ENCODE measurements around the gene MBNL2.

The MBNL2 gene

DNA sequence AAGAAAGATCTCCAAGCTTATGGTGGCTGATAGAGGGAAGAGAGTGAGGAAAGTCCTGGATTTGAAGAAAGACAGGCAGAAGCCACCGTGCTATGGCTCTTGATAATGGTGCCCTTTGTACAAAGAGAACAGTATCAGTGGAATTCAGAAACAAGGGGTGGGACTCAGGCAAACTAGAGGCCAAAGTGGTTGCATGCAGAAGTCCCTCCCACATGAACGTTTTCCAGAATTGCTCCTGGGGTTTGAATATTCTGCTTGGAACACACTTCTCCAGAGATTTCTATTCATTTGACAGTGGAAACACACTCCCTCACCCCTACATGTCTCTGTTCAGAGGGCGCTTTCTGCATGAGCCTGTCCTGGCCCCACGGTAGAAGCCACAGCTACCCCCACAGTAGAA is 10.1 kb upstream of the MBNL2 start:
- no peak for DNase-seq

DNA sequence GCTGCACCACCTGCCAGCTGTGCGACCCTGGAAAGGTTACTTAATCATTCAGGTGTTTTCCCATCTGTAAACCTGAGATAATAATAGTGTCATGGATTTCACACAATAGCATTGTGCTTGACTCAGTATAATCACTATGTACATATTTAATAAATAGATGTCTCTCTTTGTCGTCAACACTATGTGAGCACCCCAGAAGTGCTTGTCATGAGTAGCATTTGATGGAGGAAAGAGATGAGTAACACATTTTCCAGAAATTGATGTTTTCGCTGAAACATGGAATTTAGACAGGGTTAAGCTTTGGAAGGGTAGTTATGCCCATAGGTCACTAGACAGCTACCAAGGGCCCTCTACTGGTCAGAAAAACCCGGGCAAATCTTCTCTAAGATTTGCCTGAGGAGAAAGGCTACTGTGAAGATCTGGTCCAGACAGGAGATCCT is 9.5 kb upstream of the MBNL2 start:
- no peak for DNase-seq

DNA sequence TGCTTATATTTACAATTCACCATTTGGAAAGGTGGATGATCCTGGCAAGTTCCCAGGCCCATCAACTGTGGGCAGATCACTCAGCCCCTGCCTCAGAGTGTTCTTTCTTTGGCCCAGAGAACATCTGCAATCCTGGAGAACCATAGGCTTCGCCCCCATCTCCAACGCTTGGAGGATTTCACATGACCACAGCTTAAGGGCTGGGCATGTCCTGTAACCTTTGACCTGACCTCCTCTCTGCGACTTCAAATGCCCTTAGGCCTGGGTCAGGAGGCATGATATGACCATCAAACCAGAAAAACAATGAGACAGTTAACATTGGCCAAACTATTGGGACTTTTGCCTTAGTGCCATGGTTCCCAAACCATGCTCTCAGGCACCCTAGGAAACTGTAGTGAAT is 7.2 kb upstream of the MBNL2 start:
- DNase-seq, result no peak

DNA sequence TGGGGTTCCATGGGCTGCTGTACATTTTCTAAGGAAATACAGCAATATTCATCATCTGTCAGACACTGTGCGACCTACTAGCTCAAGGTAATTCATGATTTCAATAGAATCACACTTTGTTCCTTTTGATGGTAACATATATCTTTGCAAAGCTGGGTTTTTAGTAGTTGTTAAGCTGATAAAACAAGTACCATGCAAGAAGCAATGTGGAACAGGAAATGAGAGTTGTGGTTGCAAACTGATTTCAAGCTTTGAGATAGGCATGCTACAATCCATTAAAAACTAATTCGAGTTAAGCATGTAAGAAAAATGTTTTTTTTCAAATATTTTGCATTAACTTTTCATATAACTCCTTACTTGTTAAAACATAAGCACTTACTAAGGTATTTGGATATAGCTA is 6.8 kb upstream of the MBNL2 start:
- no peak for DNase-seq

DNA sequence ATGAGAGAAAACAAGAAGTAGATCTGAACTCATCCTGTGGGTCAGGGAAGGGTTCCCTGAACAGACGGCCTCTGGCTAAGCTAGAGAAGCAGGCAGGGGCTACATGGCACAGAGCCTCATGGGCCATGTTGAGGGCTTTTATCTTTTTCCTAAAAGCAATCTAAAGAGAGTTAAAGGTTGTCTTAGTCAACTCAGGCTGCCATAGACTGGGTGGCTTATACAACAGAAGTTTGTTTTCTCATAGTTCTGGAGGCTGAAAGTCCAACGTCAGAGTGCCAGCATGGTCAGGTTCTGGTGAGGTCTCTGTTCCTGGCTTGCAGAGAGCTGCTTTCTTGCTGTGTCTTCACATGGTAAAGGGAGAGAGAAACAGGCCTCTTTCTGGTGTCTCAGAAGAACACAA is 2.9 kb upstream of the MBNL2 start:
- DNase-seq, result no peak

DNA sequence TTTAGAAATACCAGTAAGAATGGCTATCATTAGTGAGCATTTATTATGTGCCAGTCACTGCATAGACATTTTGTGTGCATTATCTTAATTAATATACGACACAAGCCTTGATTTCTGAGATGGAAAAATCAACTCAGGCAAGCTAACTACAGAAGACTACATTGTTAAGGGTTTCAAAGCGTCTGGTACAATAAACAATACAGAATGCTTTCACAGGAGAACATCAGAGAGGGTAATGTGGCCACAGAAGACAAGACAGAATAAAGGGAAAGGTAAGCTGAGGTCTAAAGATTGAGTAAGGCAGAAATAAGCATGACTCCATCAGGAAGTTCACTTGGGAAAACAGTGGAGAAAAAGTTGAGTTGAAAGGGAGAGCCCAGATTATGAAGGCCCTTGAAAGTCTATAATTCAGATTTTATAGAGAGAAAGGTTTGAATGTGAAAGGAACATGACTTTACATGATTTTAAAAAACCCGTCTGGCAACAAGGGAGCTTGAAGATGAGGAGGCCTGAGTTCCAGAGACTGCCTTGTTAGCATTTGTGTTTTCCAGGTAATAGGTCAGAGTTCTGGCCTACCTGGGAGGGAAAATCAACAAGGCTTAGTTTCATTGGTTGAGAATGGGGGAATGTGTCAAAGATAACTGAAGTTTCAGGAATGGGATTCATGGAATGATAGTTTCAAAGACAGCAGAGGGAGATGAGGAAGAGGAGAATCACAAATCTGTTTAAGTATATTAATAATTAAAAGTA is 1.8 kb upstream of the MBNL2 start:
- DNase-seq, result no peak

DNA sequence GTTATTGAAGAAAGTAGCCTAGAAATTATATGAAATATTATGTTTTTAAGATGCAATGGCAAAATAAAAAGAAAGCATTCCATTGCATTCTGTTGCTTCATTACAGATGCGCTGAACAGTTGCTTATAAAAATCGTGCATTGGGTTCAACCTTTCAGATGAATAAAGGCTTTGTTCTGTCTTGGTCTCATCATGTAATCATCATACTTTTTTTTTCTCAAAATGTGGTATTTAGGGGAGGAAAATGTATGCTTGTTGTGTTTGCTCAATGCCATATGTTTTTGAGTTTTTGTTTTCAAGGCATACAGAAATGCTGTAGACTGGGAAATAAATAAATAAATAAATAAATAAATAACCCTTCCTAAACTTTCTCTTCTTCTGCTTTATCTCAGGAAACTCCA is 1.1 kb upstream of the MBNL2 start:
- no peak for DNase-seq

DNA sequence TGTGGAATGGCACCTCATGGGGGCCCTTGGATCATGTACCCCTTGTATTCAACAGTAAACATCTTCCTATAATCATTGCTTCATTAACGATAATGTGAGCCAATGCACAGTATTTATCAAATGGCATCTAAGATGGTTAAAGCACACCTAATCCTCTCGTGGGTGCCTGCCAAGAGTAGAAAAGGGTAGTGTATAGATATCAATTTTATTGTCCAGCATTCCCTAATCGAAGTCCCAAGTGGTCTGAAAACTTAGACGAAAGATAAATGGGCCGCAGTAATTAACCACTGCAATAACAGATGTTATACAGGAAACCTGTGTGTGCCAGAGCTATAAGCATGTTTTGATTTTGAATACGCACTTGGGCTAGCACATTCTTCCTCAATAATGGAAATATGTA is 667 bp upstream of the MBNL2 start:
- DNase-seq, result no peak

DNA sequence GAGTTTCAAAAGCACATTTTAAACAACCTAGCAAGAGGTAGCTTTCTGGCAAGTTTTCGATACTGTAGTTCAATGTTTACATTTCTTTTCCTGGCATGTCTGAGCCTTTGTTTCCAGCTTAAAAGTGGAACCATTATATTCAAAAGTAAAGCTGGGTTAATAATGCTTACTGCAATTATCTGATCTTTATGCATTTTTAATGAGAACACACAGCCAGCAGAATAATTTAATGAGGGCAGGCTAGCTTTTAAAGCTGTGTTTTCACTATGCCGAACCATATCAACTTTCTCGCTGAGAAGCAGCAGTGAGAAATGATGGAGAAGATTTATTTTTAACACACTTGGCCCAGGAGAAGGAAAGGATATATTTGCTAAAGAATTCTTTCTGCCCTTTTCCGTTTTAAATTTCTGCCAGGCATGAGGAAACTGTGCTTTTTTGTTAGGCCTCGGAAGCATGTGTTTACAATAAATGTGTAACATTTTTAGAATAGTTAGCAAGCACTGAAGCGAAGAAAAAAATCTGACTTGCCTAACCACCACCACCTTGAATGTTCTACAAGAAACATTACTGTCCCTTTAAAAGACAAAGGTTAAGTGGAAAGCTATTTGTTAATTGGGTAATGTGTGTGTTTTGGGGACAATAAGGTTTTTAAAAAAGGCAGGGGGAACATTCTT is 1.0 kb downstream of the MBNL2 start:
- DNase-seq, result no peak

DNA sequence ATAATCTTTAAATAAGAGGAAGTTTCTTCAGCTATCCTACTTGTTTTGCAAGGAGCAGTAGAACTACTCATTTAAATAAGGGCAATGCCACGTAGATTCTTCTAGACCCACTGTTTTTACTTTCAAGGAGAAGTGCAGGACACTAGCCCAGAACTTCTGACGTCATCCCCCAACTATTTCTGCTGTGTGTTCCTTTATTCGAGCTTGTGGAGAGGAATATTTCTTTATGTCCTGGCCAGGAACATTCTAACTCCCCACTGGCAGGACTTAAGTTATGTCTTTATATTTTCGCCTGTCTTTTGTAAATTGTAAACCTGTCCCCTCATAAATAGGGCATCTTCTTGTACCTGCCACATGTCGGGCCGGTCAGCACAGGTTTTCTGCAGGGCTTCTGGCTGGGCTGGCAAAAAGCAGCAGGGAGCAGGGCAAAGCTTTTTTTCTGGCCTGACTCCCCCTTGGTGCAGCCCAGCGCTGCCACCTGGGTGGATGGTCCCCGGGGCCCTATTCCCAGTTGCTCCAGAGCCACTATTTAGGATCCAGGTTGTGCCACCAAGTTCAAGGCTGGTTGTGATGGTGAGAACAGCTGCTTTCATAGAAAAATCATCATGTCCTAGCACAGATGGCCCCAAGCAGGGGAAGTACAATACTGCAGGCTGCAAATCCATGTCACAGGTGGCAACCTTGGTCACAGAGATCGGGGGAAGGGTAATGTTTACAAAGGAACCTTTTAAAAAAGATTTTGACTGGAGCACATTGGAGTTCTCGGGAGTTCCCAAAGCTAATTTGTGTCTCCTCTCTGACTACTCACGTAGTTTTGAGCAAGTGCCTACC is 1.8 kb downstream of the MBNL2 start:
- peak; percentile 81 for DNase-seq

DNA sequence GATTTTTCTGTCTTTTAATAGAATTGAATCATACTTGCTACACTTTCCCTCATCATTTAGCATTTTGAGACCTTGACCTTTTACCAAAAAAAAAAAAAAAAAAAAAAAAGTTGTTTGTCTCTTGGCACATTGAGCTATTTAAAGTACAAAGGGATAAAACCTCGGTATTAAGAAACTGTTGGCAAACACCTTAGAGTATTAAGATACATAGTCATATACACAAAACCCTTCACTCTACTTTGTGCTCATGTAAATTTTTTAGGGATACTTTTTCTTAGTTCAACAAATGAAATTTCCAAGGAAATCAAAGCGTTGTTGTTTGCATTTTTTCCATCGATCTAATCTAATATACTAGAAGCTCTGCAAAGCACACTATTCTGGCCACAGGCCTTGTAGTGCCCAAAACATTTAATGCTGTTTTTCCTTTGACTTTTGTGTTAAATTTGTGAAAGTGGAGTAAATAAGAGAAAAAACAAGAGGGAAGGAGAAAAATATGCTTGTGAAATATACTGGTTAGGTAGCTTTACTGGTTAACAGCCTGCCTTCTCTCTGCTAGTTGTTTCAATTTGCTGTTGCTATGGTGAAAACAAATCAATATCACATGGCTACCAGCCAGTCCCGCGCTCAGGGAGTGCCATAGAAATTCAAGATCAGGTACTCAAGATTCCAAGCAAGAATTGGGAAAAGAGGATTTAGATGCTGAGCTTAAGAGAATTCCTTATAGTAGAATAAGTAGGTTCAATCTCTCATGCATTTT is 2.6 kb downstream of the MBNL2 start:
- peak; percentile 79 for DNase-seq

DNA sequence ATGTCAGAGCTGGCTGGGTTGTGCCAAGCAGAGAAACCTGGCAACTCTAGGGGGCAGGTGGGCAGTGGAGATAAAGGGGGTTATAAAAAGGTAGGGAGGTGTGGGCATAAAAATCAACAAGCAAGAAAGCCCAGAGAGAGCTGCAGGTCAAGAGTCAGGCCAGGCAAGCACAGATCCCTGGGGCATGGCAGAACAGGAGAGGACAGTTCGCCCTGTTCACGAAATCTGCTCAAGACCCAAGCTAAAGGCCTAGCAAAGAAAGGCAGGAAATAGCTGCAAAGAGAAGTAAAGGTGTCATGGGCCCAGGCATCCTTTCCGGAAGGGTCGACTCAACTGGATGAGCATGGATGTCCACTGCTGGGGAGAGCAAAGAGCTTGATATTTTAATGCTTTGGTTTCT is 3.4 kb downstream of the MBNL2 start:
- DNase-seq, result no peak

DNA sequence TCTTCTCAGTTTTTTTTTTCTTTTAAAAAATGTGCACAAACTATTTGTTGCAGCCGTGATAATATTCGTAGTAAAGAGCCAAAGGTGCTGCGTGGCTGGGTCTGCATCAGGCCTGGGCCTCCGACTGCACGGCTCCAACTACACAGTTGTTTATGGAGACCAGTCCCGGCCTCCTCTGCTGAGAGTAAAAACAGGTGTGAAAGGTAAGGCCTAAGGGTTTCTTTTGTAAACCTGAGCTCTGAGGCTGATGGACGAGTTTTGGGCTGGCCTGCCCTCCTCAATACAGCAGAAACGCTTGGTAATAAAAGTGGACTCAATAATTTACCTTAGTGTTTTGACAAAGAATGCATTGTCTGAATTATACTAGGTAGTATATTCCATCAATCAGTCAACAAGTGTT is 3.9 kb downstream of the MBNL2 start:
- DNase-seq, result no peak

DNA sequence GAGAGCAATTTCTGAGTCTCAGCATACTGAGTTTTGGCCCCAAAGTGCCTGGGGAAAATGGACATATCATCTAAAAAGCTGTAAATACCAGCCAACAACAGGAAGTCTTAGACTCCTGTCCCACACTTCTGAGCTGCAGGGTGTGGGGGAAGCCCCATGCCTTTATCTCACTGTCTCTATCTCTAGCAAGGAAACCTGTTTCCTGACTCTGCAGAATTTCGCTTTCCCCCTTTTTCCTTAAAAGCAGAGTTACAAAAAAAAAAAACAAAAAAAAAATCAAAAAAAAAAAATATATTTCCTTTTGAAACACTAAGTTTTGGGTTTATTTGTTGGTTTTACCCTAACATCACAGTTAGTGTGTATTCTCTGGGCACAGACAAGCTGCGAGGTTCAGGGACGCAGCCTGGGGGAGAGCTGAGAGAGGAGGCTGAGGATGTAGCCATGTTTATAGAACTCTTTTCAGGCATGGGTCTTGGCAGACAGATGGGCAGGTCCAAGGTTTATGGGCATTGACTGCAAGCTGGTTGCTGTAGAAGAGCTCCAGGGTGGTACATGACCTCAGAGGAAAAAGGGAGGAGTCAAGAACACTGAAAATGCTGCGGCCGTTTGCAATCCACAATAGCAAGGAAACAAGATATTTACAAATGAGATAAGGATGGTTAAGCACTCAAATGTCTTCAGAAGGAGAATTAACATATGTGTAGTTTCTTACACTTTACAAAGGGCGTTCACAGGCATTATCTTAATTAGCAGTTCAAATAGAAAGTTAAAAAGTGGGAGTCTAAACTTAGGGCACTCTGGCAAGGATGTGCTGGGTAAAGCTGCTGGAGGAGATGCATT is 4.9 kb downstream of the MBNL2 start:
- no peak for DNase-seq

DNA sequence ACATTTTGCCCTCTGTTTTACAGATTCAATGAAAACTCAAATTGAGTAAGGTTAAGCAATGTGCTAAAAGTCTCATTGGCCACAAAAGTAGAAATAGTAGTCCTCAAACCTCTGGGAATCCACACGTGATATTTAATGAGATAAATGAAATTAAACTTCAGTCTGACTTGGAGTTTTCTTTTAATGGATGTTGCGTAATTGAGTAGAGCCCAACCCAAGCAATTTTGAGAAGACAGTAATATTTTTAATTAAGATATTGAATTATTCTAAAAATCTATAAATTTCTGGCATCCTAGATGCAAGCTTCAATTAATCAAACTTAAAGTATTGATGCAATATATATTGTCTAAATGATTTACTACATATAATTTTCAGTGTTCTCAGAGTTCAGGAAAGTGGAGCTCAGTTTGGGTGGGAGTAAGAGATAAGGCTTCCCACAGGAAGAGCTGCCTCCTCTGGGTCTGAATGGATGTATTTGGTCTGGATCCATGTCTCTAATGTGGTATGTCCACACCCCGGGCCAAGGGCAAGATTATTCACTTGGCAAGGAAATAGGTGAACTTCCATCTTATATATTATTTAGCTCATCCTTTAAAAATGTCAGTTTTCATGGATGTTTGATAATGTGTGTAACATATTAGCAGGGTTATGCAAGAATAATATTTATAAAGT is 6.9 kb downstream of the MBNL2 start:
- no peak for DNase-seq

DNA sequence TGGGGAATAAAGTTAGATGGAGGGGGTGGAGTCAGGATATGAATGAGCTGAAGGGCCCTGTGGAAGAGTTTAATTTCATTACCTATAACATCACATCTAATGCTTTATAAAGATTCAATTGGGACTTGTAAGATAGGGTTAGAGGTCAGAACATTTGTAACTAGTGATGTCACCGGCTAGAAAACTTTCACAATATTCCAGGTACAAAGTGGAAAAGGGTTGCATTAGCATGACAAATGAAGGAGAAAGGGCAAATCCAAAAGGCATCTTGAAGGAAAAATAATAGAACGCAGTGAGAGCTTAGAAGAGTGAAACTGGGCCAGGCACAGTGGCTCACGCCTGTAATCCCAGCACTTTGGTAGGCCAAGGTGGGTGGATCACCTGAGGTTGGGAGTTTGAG is 7.6 kb downstream of the MBNL2 start:
- DNase-seq, result no peak

DNA sequence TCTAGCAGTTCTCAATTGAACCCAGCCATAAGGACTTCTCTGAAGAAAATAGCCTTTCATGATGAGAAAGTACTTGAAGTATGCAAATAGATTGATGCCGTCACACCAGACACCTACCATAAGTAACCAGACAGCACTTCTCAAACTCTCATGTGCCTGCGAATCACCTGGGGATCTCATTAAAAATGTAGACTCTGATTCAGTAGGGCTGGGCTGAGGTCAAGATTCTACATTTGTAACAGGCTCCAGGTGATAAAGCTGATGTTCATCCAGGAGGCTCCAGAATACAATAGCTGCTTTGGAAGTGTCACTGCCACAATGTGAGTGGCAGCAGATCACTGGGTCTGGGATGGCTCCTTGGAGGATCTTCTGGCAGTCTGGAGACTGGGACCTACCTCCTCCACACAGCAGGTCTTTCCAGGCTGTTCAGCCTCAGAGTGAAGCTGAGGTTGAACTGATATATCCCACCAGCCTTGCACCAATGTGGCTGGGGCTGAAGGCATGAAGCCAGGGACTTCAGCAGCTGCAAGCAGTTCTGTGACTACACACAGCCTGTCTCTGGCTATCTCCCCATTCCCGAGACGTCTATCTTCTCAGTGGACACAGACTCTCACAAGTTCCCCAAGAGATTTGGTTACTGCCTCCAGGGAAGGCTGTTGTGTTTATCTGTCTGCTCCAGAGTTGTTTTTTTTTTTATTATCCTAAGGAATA is 9.1 kb downstream of the MBNL2 start:
- no peak for DNase-seq

DNA sequence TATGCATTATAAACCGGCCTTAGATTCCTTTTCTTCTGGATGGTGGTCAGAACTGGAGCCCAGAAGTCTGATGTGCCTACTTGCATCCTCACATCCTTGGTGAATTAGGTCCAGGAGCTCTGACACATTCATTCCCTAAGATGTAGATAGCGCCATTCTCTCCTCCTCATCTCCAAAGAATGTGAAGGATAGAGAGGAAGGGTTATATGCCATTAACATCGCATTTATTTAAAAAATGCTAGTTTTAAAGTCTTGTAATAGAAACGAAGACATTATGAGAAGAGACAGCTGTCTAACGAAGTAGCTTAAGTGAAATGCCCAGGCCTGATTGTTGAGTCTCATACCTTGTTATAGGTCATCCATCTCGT is 9.7 kb downstream of the MBNL2 start:
- no peak for DNase-seq

DNA sequence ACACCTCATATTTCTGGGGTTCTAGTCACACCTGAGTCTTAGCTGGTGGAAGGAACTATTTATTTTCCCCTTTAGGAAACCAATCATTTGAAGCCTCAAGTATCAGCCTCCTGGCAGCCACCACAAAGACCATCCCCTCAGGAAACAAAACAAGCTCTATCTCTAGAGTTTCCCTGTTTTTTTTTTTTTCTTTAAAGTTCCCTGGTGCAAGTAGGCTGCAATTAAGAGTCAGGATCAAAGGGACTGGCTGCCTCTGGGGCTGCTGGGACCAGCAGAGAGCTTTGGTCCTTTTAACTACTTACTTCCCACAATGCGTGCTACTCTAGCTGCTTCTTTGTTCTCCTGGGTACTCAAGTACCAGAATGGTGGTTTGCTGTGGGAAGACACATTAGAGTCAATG is 11.4 kb downstream of the MBNL2 start:
- no peak for DNase-seq

DNA sequence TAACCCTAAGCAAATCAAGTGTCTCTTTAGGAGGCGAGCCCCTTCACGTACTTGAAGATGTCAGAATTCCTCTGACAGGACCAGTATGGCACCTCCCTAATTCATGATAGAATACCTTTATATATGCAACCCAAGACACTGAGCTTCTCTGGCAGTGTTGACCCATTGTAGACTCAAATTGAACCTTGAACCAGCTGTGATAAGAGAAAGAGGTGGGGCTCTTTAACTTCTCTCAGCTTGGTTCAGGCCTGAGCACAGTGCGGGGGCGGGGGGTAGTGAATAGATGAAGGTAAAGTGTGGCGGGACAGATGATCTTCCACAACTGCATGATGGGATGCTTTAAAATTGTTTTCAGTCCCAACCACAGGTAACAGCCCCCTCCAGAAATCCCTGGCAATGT is 12.1 kb downstream of the MBNL2 start:
- no peak for DNase-seq

DNA sequence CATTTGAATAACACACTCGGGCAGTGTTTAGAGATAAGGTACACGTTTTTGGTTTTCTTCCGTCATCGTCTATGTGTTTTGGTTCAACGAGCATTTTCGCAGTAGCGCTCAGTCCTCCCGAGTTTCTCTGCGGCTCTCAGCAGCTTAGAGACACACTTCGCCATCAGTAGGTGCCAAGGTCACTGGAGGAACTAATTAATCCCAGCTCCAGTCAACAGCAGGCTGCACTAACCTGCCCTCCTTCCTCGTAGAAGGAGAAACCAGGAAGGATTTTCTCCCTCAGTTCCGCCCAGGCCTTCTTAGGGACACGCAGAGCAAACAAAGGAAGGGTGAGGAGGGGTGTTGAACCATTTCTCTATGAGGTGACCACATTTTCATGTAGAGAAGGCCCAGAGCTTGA is 12.6 kb downstream of the MBNL2 start:
- DNase-seq, result no peak

Measured in right hindlimb (tissue), 1 donor.